Naive thymus-derived CD4-positive, alpha-beta T cell (primary cell): ENCODE data around the gene LMBR1L. TPM values are rescaled to one million over a fixed set of nuclear protein-coding genes. Genes with fewer than 3 reads are reported as not detected.
"Not testable (repeated sequence)": the region's sequence is repeated elsewhere in the genome, so short reads cannot be mapped to it uniquely, and the experiment has no call there.

Experiments used
- ATAC-seq: fragments of 150-1000 bp; cut with Tn5 transposase; 2 replicates; pipeline ENCODE4 v1.10.0; 2021; ENCODE audit warnings: mild to moderate bottlenecking, moderate library complexity
- CTCF ChIA-PET: fragments of 350-600 bp; sonication (Branson Sonifier 250); formaldehyde crosslinking; loops from one replicate; lab custom pipeline; 2021; ENCODE audit warnings: antibody characterized with exemption; lab: Charles Lee
- POLR2A ChIA-PET: fragments of 350-600 bp; sonication (Branson Sonifier 250); formaldehyde crosslinking; loops from one replicate; lab custom pipeline; 2021; ENCODE audit warnings: antibody characterized with exemption, inconsistent platforms; lab: Charles Lee
- DNase-seq, 9 donors: peaks; one replicate each; pipeline versions ENCODE4 v3.0.0 to v3.0.0-alpha.2; 2020 to 2022; ENCODE audit warnings: mixed read lengths in 1 of 9
- H3K27ac ChIP-seq: one replicate; pipeline ENCODE4 v1.7.0; 2013; ENCODE audit warnings: mild to moderate bottlenecking, low read depth, low read length, moderate library complexity
- H3K27me3 ChIP-seq, 2 donors: one replicate each; pipeline ENCODE4 v1.7.0; 2013; ENCODE audit warnings: low read length in 2 of 2, mild to moderate bottlenecking in 2 of 2, moderate library complexity in 2 of 2; ENCODE audit not compliant: control insufficient read depth in 2 of 2, insufficient read depth in 2 of 2
- H3K36me3 ChIP-seq, 3 experiments: 1 replicate in 2 of 3; 2 replicates in 1 of 3; pipeline ENCODE4 v1.7.0; 2013; ENCODE audit warnings: low read length in 3 of 3, mild to moderate bottlenecking in 3 of 3, moderate library complexity in 1 of 3; ENCODE audit not compliant: insufficient read depth in 3 of 3, control insufficient read depth in 2 of 3
- H3K4me1 ChIP-seq, 2 donors: one replicate each; pipeline ENCODE4 v1.7.0; 2013; ENCODE audit warnings: low read length in 2 of 2, mild to moderate bottlenecking in 2 of 2, moderate library complexity in 1 of 2; ENCODE audit not compliant: control insufficient read depth in 2 of 2, insufficient read depth in 2 of 2
- H3K4me3 ChIP-seq: 2 replicates; pipeline ENCODE4 v1.7.0; 2013; ENCODE audit warnings: mild to moderate bottlenecking, low read length
- H3K9me3 ChIP-seq, 3 experiments: 1 replicate in 2 of 3; 2 replicates in 1 of 3; pipeline ENCODE4 v1.7.0; 2013; ENCODE audit warnings: low read length in 3 of 3; ENCODE audit not compliant: control insufficient read depth in 2 of 3
- H3K27ac Mint-ChIP-seq, 9 donors: one replicate each; pipeline ENCODE4 v1.8.0; 2020 to 2022; ENCODE audit warnings: mixed read lengths in 9 of 9, mild to moderate bottlenecking in 8 of 9, moderate library complexity in 5 of 9, inconsistent platforms in 2 of 9
- H3K27me3 Mint-ChIP-seq, 5 donors: one replicate each; pipeline ENCODE4 v1.8.0; 2021 to 2022; ENCODE audit warnings: mixed read lengths in 5 of 5, mild to moderate bottlenecking in 1 of 5
- H3K36me3 Mint-ChIP-seq, 5 donors: one replicate each; pipeline ENCODE4 v1.8.0; 2020 to 2022; ENCODE audit warnings: mixed read lengths in 5 of 5, mild to moderate bottlenecking in 3 of 5, inconsistent platforms in 1 of 5
- H3K4me1 Mint-ChIP-seq, 7 donors: one replicate each; pipeline ENCODE4 v1.8.0; 2020 to 2022; ENCODE audit warnings: mixed read lengths in 7 of 7, mild to moderate bottlenecking in 3 of 7, inconsistent platforms in 1 of 7
- H3K4me3 Mint-ChIP-seq, 10 donors: one replicate each; pipeline ENCODE4 v1.8.0; 2020 to 2022; ENCODE audit warnings: mild to moderate bottlenecking in 10 of 10, mixed read lengths in 10 of 10, moderate library complexity in 6 of 10, inconsistent platforms in 2 of 10
- H3K9me3 Mint-ChIP-seq, 11 donors: one replicate each; pipeline ENCODE4 v1.8.0; 2020 to 2022; ENCODE audit warnings: mixed read lengths in 11 of 11, mild to moderate bottlenecking in 4 of 11, inconsistent platforms in 1 of 11, moderate library complexity in 1 of 11
- intact Hi-C, 2 donors: fragments of 100-400 bp; cut with micrococcal nuclease; formaldehyde crosslinking; loops; one replicate each; pipeline ENCODE4 v1.15.1; 2023
- polyA plus RNA-seq, 2 donors: library from polyadenylated mRNA; unstranded; fragments of 300-500 nt; fragmentation: Illumina TruSeq; gene quantifications; one replicate each; pipeline ENCODE4 v1.2.3, GENCODE V29; 2021
- total RNA-seq, 6 experiments: library from RNA in 5 of 6; stranded (reverse) in 5 of 6; gene quantifications; 1 replicate in 5 of 6; 2 replicates in 1 of 6; pipeline ENCODE4 v1.2.3 and lab custom pipeline; 2021 to 2026

LMBR1L gene
- total and polyA plus RNA-seq, 7 experiments from 2014 or later = 40.7 to 328 (median 251) TPM

GRCh38 chr12:49069507-49070346 lies 40.9 kb downstream of the LMBR1L start, which contains the start of gene RHEBL1:
Gene RHEBL1 (minus strand): TSS chr12:49069979. CDS start chr12:49069785, 194 bp downstream.
- no peaks in the 10 kb centered on the region for H3K27me3 ChIP-seq
- ChIA-PET CTCF (interaction anchor here (0.7 to 1.5 kb wide), 9 partner anchors 10 to 165 kb away, joined by 3 to 6 read pairs (median 4); partner anchors contain the start of genes DHH and LMBR1L), POLR2A (interaction anchor here (0.7 to 2.0 kb wide), 10 partner anchors 9 to 253 kb away, joined by 3 to 17 read pairs (median 4); partner anchors contain the start of genes KMT2D, TUBA1A and TUBA1B)
- Mint-ChIP-seq H3K27ac (peak within 1 kb of the TSS; percentile 77 to 92 (median 86)), H3K27me3 (no peaks in the 10 kb centered on the region), H3K9me3 (peaks cover 0 to 2% (median 0%) of the 10 kb centered on the region in 11 donors), H3K36me3 (no peaks in the 10 kb centered on the region), H3K4me1 (peaks cover 14 to 31% (median 18%) of the 10 kb centered on the region in 7 donors), H3K4me3 (peak within 1 kb of the TSS; percentile 86 to 99 (median 96))
- H3K27ac ChIP-seq = peak within 1 kb of the TSS; percentile 74
- no peaks in the 10 kb centered on the region for H3K9me3 ChIP-seq
- intact Hi-C loops = loop anchor here (1.0 to 10.0 kb wide), 12 partner anchors 9 to 469 kb away; partner anchors contain the start of genes KMT2D (in 2 of the 2), TUBA1A (in 2 of the 2), CCNT1 (in 1 of the 2) and LMBR1L (in 1 of the 2)
- DNase-seq (peak; percentile 93 to 99 (median 96)), ATAC-seq (peak; percentile 100)
- peak within 1 kb of the TSS; percentile 99 for H3K4me3 ChIP-seq
- H3K4me1 ChIP-seq = peaks cover 5 to 13% of the 10 kb centered on the region in 2 donors
- H3K36me3 ChIP-seq = no peaks in the 10 kb centered on the region

GRCh38 chr12:49068879-49069506 lies 41.7 kb downstream of the LMBR1L start:
- intact Hi-C loops = loop anchor here (1.0 to 10.0 kb wide), 5 partner anchors 9 to 469 kb away; partner anchors contain the start of genes KMT2D (in 2 of the 2), CCNT1 (in 1 of the 2) and TUBA1C (in 1 of the 2)

GRCh38 chr12:49066120-49066519 lies 44.5 kb downstream of the LMBR1L start:
- no peaks in the 10 kb centered on the region for H3K36me3 ChIP-seq
- Mint-ChIP-seq H3K4me1 (peaks cover 23 to 30% (median 29%) of the 10 kb centered on the region in 7 donors), H3K27ac (peak overlapping the region in 1 of 9 donors; percentile 31), H3K36me3 (peaks cover 0 to 2% (median 0%) of the 10 kb centered on the region in 5 donors), H3K27me3 (no peaks in the 10 kb centered on the region), H3K9me3 (peaks cover 0 to 4% (median 0%) of the 10 kb centered on the region in 11 donors), H3K4me3 (no peak overlapping the region)
- H3K4me1 ChIP-seq = peaks cover 9 to 16% of the 10 kb centered on the region in 2 donors
- no peak for DNase-seq
- H3K27me3 ChIP-seq = no peaks in the 10 kb centered on the region
- no peaks in the 10 kb centered on the region for H3K9me3 ChIP-seq
- POLR2A ChIA-PET = interaction anchor here (0.6 to 5.4 kb wide), 3 partner anchors 11 to 65 kb away, joined by 3 to 35 read pairs (median 3); partner anchors contain the start of genes LMBR1L and TUBA1B
- no peak for ATAC-seq
- H3K4me3 ChIP-seq = no peak overlapping the region
- no peak overlapping the region for H3K27ac ChIP-seq
- intact Hi-C loops = loop anchor here in 1 of 2 donors (5.0 to 10.0 kb wide), 2 partner anchors 199 to 349 kb away; partner anchors contain the start of genes CCNT1 and TUBA1C
- CTCF ChIA-PET = interaction anchor here (0.6 to 6.6 kb wide), 6 partner anchors 16 to 62 kb away, joined by 3 to 55 read pairs (median 4); partner anchors contain the start of gene DHH

More at GRCh38 chr12:49068879-49069506, 41.7 kb downstream of the LMBR1L start:
- ChIA-PET POLR2A (interaction anchor here (0.7 to 2.0 kb wide), 7 partner anchors 10 to 911 kb away, joined by 4 to 17 read pairs (median 4); partner anchors contain the start of genes KMT2D, TUBA1A and TUBA1B), CTCF (interaction anchor here (0.8 to 6.6 kb wide), 5 partner anchors 16 to 166 kb away, joined by 3 to 55 read pairs (median 4); no protein-coding TSS in a partner anchor)
- no peaks in the 10 kb centered on the region for H3K27me3 ChIP-seq
- H3K36me3 ChIP-seq = no peaks in the 10 kb centered on the region
- H3K4me3 Mint-ChIP-seq = peak overlapping the region; percentile 86 to 99 (median 96)
- peak overlapping the region; percentile 99 for H3K4me3 ChIP-seq
- DNase-seq = no peak
- H3K4me1 Mint-ChIP-seq = peaks cover 16 to 33% (median 21%) of the 10 kb centered on the region in 7 donors
- no peaks in the 10 kb centered on the region for H3K9me3 ChIP-seq
- H3K27me3 Mint-ChIP-seq = no peaks in the 10 kb centered on the region
- H3K27ac Mint-ChIP-seq = peak overlapping the region; percentile 77 to 92 (median 86)
- H3K9me3 Mint-ChIP-seq = peaks cover 0 to 2% (median 0%) of the 10 kb centered on the region in 11 donors
- H3K27ac ChIP-seq = peak overlapping the region; percentile 74
- H3K4me1 ChIP-seq = peaks cover 5 to 13% of the 10 kb centered on the region in 2 donors
- ATAC-seq = no peak
- peaks cover 0 to under 1% (median 0%) of the 10 kb centered on the region in 5 donors for H3K36me3 Mint-ChIP-seq

GRCh38 chr12:49064767-49065152 lies 45.9 kb downstream of the LMBR1L start:
- no peaks in the 10 kb centered on the region for H3K27me3 Mint-ChIP-seq
- H3K36me3 Mint-ChIP-seq = peaks cover 0 to 2% (median 0%) of the 10 kb centered on the region in 5 donors
- peaks cover 0 to 8% (median 0%) of the 10 kb centered on the region in 11 donors for H3K9me3 Mint-ChIP-seq
- H3K9me3 ChIP-seq = no peaks in the 10 kb centered on the region
- intact Hi-C loops = loop anchor here (1.0 to 10.0 kb wide), 8 partner anchors 24 to 678 kb away; partner anchors contain the start of genes CCNT1 (in 1 of the 2), TMBIM6 (in 1 of the 2), TUBA1A (in 1 of the 2) and TUBA1C (in 1 of the 2)
- peaks cover 10 to 15% of the 10 kb centered on the region in 2 donors for H3K4me1 ChIP-seq
- POLR2A ChIA-PET = interaction anchor here (0.7 to 5.4 kb wide), 8 partner anchors 24 to 259 kb away, joined by 3 to 35 read pairs (median 4); partner anchors contain the start of genes LMBR1L and TUBA1B
- DNase-seq = no peak
- CTCF ChIA-PET = interaction anchor here (0.8 to 6.6 kb wide), 13 partner anchors 9 to 170 kb away, joined by 3 to 55 read pairs (median 5); partner anchors contain the start of genes DHH and TUBA1B
- no peak overlapping the region for H3K4me3 Mint-ChIP-seq
- no peak for ATAC-seq
- H3K27ac Mint-ChIP-seq = no peak overlapping the region
- H3K4me1 Mint-ChIP-seq = peaks cover 21 to 28% (median 24%) of the 10 kb centered on the region in 7 donors
- no peak overlapping the region for H3K4me3 ChIP-seq
- H3K36me3 ChIP-seq = peaks cover 0 to 7% (median 0%) of the 10 kb centered on the region in 3 experiments
- no peaks in the 10 kb centered on the region for H3K27me3 ChIP-seq
- H3K27ac ChIP-seq = no peak overlapping the region

GRCh38 chr12:49061916-49062315 lies 48.7 kb downstream of the LMBR1L start:
- intact Hi-C loops = loop anchor here (2.0 to 10.0 kb wide), 5 partner anchors 69 to 680 kb away; partner anchors contain the start of genes TMBIM6 (in 1 of the 2), TUBA1A (in 1 of the 2), TUBA1B (in 1 of the 2) and TUBA1C (in 1 of the 2)

More at GRCh38 chr12:49061916-49062315, 48.7 kb downstream of the LMBR1L start:
- H3K27ac ChIP-seq, H3K4me3 ChIP-seq, ATAC-seq, H3K27me3 ChIP-seq, H3K36me3 Mint-ChIP-seq, H3K36me3 ChIP-seq, H3K27me3 Mint-ChIP-seq, H3K9me3 ChIP-seq, H3K9me3 Mint-ChIP-seq, DNase-seq: not testable (repeated sequence)
- CTCF ChIA-PET = interaction anchor here (5.1 to 6.6 kb wide), 2 partner anchors 25 to 31 kb away, joined by 48 to 55 read pairs; partner anchors contain the start of gene DHH
- Mint-ChIP-seq H3K4me1 (peaks cover 29 to 41% (median 37%) of the 10 kb centered on the region in 7 donors), H3K27ac (peak overlapping the region in 4 of 9 donors; percentile 29 to 96 (median 34)), H3K4me3 (peak overlapping the region in 9 of 10 donors; percentile 23 to 97 (median 91))
- peaks cover 24 to 26% of the 10 kb centered on the region in 2 donors for H3K4me1 ChIP-seq
- POLR2A ChIA-PET = interaction anchor here (1.6 kb wide), 1 partner anchor 26 kb away, joined by 4 read pairs; no protein-coding TSS in a partner anchor
